GM21717 (cell line): ENCODE data around the gene ARHGAP22.

Experiments
- ATAC-seq: cut with Tn5 transposase; IDR thresholded peaks from one replicate; pipeline ENCODE4 v1.9.1; 2021; ENCODE audit warnings: mild to moderate bottlenecking, moderate library complexity; ENCODE audit not compliant: unreplicated experiment

Gene ARHGAP22

GRCh38 chr10:48468130-48468790, 136.6 kb downstream of the ARHGAP22 start:
- no peak for ATAC-seq

DNA sequence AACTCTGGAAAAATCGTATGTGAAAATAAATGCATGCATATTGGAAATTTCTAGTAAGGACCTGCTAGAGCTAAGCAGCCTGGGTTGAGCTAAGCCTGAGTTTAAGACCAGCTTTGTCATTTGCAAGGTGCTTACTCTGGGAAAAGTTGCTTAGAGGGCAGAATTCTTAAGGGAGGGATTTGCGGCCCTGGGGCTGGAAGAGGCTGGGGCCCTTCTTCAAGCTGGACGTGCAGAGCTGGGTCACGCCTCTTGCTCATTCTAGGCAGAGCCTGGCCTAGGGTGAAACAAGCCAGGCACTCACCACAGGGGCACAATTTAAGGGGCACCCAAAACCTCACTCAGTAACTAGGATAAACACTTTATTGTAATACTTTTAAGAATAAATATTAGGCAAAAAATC, 137.2 kb downstream of the ARHGAP22 start:
- ATAC-seq: no peak

GRCh38 chr10:48466611-48467240, 138.1 kb downstream of the ARHGAP22 start:
- no peak for ATAC-seq

GRCh38 chr10:48465860-48466521, 138.9 kb downstream of the ARHGAP22 start:
- ATAC-seq: no peak

GRCh38 chr10:48464871-48465736, 139.8 kb downstream of the ARHGAP22 start:
- ATAC-seq: no peak

GRCh38 chr10:48464121-48464870, 140.6 kb downstream of the ARHGAP22 start:
- ATAC-seq: no peak

- ATAC-seq: no peak
Observed at GRCh38 chr10:48463318-48464003, 141.4 kb downstream of the ARHGAP22 start.

GRCh38 chr10:48462482-48463020, 142.3 kb downstream of the ARHGAP22 start:
- ATAC-seq: no peak

- ATAC-seq: no peak
Observed at GRCh38 chr10:48461623-48462481, 143.0 kb downstream of the ARHGAP22 start.

GRCh38 chr10:48460182-48460581, 144.7 kb downstream of the ARHGAP22 start:
- no peak for ATAC-seq

DNA sequence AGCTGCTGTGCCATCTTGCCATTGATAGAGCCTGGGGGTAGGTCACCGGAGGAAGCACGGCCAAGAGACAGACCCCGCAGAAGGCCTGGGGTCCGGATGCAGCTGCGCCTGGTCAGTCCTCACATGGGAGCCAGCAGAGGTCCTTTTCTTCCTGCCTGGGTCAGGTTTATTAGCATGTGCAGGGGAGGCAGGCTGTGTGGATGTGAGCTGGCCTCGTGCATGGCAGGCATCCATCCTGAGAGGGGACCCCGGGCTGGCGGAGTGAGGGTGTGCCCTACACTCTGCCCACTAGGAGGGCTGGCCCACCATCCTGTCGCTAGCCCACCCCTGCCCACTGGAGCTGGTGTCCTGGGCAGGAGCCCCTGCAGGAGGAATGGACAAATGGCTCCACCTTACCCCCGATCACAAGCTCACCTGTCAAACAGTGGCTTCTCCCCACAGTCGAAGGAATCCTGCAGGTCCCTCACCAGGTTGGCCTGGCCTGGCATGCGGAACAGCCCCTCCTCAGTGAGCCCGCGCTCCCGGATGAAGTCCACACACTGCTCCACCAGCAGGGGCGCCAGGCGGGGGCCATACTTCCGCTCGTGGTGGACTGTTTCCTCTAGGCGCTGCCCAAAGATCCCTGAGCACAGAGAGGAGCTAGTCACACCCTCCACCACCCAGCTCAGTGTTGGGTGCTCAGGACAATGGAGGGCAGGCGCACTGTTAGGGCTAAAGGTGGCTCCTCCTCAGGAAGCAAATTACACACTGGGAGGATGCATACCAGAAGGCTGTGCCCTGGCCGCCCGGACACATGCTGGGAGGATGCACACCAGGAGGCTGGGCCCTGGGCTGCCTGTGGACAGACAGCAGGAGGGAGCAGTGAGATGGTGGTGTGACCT, 145.4 kb downstream of the ARHGAP22 start:
- no peak for ATAC-seq

- no peak for ATAC-seq
Observed at GRCh38 chr10:48458662-48459048, 146.2 kb downstream of the ARHGAP22 start.

DNA sequence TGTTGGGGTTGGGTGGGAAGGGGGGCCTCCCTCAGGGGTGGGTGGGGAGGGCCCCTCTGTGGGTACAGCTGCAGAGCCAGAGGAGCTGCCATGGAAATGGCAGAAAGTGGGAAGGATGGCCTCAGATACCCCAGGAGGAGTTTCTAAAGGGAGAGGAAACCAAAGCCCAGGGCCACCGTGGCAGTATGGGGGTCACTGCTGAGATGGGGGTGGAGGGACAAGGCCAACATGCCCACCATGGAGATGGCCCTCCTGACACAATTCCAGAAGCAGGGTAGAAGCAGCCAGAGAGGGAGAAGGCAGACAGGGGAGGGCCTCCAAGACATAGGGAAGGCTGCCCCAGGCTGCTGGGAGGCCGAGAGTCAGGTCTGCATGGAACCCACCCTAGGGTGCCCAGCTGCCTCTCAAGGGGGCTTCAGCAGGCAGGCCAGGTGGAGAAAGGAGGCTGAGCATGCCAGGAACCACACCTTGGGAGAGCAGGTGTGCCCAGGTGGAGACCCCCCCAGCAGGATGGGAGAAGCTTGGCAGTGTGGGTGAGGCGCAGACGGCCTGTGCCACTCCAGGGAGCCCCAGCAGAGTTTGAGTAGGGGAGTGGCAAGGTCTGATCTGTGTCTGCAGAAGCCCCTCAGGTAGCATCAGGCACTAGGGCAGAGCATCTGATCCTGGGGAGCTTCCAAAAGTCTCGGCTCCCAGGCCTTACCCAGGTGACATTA, 146.8 kb downstream of the ARHGAP22 start:
- no peak for ATAC-seq

GRCh38 chr10:48456808-48457761, 147.8 kb downstream of the ARHGAP22 start:
- no peak for ATAC-seq

DNA sequence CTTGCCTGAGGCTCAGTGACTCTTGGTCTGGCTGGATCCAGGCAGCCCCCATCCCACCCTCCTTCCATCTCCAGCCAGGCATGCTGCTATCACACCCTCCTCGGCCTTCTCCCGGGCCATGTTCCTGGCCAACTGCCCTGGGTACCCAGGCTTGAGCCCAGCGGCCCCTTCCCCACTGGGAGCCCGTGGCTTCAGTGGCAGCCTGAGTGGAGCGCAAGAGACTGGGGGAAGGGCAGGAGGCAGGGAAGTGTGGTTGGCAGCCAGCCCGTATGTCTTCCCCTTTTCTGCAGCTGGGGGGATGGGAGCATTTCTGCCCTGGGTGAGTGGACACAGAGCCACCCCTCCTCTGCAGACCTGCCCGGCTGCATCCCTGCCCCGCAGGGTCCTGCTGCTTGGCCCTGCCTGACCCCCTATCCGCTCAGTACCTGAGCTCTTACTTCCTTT, 148.5 kb downstream of the ARHGAP22 start:
- no peak for ATAC-seq
